HS-27A (cell line): ENCODE measurements around the gene RNF224.

Experiments
- DNase-seq: peaks from one replicate; pipeline ENCODE4 v3.0.0-alpha.2; 2012; ENCODE audit warnings: low read depth, missing footprints

The RNF224 gene

DNA sequence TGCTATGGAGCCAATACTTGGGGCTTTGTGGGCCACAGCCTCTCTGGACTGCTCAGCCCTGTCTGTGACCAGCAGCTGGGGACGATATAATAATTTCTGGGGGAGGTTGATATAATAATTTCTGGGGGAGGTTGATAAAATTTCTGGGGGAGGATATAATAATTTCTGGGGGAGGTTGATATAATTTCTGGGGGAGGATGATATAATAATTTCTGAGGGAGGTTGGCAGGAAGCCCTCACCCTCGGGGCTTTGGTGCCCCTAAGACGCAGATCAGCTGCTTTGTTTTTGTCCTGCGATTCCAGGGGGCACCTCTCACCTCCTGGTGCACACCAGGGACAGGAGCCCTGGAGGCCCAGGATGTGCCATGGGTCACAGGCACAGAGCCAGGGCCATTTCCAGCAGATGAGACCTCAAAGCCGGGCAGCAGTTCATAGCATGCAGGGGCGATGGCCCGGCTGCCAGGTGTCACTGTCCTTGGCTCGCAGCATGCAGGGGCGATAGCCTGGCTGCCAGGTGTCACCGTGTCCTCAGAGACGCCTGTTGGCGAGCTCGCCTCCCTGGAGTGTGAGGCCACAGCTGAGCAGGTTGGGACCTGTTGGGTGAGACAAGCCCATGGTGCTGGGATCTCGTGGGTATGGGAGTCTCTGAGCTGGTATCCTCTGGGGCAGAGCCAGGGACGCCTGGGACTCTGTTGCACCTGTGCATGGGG is 46.5 kb downstream of the RNF224 start:
- DNase-seq: no peak

DNA sequence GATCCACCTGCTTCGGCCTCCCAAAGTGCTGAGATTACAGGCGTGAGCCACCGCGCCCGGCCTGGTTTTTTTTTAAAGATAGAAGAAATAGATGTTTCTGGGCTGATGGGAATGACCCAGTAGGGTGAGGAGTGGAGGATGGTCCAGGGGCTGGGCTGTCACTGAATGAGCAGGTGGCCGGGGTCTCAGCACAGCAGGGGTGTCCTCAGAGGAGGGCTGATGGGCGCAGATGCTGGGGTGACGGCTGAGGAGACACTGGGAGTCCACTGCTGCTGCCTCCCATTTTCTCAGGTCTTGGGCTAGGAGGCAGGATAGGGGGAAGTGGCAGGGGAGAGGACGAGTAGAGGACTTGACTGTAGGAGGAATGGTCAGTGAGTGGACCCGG is 47.9 kb downstream of the RNF224 start:
- DNase-seq: no peak

- no peak for DNase-seq
Observed at GRCh38 chr9:137275588-137276472, 48.5 kb downstream of the RNF224 start.

DNA sequence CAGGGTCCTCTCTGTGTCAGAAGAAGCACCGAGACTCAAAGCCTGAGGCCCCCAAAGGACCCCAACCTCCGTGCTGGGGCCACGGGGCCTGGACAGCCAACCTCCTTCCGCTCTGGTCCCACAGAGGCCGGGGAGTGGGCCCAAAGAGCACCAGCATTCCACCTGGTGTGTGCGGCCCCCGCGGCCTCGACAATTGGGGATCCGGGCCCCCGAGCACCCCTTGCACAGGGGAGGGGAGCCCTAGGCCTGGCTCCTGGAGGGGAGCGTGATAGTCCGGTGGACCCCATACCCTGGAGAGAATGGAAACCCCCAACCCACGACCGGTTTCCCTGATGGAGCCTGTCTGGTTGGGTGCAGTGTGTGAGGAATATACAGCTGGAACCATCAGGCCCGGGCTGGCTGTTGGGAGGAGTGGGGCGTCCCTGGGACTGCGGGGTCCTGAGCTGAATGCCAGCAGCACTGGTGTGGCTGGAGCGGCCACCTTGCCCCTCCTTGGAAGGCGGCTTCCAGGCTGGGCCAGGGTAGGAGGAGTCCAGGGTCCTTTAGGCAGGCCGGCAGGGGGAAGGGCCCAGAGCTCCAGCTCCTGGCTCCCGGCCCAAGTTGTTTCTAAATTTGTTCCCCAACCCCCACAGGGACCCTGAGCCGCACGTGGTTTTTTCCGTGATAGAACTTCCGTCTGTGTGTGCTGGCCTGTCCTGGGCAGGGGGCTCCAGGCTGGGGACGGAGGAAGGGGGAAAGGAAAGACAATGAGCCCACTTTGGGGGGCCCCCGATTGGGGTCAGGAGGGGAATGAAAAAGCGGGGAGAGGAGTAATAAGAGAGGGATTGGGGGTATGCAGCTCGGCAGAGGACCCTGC is 49.4 kb downstream of the RNF224 start:
- no peak for DNase-seq

DNA sequence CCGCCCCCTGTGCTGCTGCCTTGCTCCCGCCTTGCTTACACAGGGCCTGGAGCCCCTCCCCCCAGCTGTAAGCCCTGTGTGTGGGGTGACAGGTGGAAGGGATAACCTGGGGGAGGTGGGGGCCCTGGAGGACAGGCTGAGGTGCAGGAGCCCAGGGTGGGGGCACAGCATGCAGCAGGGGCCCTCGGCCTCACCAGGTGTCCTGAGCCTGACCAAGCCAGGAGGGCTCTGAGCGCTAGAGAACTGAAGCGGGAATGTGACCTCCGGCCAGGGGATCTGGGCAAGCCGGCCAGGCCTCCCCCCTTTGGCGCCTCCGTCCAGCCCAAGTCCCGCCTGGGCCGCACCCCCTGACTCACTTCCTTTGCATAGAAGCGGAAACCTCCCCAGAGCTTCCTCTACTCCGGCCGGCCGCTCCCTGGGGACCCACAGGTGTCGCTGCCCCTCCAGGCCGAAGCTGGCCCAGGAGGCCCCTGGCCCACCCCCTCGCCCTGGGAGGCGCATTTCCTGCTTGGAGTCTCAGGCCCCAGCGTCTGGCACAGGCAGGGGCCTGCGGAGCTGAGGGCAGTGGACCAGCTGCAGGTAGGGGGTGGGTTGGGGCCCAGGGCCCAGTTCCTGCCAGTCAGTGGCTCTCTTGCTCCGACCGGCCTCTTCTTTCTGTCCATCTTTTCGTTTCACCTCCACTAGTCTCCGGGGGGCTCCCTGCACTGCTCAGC is 50.2 kb downstream of the RNF224 start, which contains the start of gene TOR4A:
TOR4A (plus strand) TSS at position 398 of the 713 bp plus-strand sequence. CDS start 964 bp downstream, outside the sequence.
- DNase-seq: peak; percentile 51

GRCh38 chr9:137278061-137278701 is 50.9 kb downstream of the RNF224 start:
- DNase-seq: no peak
